GM12872 (cell line): ENCODE data around the gene CDCA7L.

Source experiments
- TF ChIP-seq, protein P1 (sequence below): IDR thresholded peaks from 3 replicates; pipeline ENCODE4 v1.5.1; 2011; ENCODE audit warnings: low read depth, mild to moderate bottlenecking, low read length, moderate library complexity; ENCODE audit not compliant: insufficient read depth

CDCA7L gene

DNA sequence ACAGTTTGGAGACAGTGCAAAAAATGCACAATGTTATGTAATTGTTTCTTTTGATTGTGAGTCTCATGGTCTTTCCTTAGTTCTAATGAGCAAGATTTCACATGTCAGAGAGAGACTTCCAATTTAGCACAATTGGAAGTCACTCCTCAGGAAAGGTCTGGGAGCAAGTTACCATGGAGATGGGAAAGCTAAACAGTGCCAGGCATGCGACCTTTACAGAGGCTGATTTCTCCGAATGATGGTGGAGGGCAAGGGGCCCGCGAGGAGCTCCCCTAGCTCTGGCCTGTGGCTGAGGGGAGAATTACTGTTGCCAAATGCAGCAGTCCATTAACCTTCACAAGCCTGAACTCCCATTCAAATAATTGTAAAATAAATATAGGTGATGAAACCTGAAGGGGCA, 59.3 kb downstream of the CDCA7L start:
- TF ChIP-seq, protein P1, sequence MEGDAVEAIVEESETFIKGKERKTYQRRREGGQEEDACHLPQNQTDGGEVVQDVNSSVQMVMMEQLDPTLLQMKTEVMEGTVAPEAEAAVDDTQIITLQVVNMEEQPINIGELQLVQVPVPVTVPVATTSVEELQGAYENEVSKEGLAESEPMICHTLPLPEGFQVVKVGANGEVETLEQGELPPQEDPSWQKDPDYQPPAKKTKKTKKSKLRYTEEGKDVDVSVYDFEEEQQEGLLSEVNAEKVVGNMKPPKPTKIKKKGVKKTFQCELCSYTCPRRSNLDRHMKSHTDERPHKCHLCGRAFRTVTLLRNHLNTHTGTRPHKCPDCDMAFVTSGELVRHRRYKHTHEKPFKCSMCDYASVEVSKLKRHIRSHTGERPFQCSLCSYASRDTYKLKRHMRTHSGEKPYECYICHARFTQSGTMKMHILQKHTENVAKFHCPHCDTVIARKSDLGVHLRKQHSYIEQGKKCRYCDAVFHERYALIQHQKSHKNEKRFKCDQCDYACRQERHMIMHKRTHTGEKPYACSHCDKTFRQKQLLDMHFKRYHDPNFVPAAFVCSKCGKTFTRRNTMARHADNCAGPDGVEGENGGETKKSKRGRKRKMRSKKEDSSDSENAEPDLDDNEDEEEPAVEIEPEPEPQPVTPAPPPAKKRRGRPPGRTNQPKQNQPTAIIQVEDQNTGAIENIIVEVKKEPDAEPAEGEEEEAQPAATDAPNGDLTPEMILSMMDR = no peak

DNA sequence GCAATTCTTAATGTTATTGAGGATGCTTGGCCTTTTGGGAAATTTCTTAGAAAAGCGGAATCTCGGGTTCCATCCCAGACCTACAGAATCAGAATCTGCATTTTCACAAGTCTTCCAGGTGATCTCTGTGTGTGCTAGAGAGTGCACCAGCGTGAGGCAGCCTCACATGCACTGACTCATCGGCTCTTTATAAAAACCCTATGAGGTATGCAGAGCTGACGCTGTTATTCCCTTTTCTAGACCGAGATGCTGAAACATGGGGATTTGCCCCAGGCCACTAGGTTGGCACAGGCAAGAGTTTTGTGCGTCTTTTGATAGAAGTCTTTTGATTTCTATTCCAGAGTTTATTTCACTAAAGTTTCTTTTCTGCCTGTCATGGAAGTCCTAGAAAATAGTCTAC, 61.2 kb downstream of the CDCA7L start:
- TF ChIP-seq, protein P1 = no peak

DNA sequence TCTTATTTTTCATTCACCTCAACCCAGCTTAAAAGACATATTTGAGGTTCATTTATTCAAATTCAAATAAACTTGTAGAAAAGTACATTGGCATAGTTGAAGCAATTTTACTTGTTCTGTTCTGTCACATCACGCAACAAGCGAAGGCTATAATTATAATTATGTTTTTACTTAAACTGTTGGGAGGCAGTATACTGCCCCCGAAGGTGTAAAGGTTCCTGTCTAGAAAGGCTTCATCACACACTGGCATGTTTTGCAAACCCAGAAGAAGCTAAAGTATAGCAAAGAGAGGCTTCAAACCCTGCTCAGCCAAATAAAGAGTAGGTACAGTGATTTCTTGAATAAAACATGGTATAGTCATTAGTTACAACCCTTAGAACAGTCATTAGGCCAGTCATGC, 62.6 kb downstream of the CDCA7L start:
- TF ChIP-seq, protein P1 = no peak

DNA sequence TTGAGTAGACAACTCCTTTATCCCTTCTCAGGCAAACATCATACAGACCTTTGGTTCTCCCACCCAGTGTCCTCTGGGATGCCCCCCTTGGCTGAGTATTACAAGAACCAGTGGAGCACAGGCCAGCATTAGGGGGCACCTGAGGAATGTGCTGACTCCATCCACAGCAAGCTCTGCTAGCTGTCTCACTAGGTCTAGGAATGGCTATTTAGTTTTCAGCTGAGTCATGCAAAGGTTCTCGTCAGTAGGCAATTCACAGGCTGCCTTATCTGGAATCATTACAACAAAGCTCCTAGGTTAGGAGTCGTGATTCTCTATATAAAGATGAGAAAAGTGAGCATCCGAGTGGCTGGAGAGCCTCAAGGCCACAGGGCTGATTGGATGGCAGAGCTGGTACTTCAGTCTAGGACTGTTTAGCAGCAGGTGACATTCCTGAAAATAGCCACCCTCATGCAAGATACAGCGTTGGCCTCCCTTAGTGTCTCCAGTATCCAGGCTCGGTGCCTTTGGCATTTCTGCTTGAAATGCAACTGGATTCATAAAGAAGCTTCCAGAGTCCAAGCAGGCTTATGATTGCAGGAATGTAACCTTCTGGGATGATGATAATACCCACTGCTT, 75.8 kb downstream of the CDCA7L start:
- TF ChIP-seq, protein P1 = no peak

DNA sequence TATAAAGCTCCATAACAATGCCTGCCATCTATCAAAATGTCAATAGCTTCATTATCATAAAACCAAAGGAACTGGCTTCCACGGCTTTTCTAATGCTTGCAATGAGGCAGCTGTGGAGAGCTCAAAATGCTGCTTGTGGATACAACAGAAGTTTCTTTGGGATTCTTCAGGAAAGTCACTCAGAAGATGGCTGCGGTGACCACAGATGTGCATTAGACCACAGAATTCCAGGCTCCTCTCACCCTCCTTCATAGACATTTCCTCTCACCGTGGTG, 77.2 kb downstream of the CDCA7L start:
- TF ChIP-seq, protein P1 = no peak

DNA sequence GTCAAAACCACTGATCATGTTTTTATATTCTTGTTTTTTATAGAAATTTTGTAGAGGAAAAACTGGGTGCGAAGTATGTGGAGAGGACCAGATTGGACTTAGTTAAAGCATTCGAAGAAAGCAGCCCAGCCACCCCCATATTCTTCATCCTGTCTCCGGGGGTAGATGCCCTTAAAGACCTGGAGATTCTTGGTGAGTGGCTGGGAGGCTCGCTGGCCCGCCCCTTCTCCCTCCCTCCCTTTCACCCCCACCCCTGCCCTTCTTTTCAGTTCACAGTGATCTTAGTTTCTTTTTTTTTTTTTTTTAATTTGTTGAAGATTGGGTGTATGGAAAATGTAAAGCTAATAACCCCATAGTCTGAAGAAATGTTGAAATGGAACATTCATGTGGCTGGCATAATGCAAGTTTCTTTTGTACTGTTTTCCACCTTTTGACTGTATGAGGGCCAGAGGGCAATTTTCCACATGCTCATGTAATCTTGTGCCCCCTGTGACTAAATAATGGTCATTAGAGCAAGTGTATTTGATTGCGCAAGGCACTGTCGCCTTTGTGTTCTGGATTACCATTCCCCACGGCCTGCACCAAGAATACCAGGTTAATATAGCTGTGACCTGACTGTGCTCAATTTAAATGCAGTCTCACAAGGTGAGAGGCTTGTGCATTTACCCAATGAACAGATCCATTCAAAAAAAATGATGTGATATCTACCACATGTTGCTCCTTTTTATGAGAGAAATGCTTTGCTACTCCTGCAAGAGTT, 77.7 kb downstream of the CDCA7L start:
- TF ChIP-seq, protein P1 = no peak

DNA sequence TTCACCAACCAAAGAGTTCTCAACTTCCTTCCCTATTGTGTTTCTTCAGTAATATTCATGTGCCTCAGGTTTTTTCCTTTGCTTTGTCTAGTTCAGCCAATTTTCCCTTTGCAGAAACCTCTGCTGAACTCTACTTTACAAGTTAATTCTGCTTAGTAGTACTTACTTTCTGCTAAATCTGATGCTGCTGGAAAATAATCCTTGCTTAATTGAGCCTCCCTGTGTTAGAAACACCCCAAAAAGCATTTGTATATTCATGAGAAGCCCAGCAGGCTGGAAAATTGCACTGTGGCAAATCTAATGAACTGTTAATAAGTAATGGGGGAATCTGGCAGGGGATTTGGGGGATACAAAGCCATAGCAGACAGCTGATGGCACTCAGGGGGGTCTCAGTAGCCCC, 78.5 kb downstream of the CDCA7L start:
- TF ChIP-seq, protein P1 = no peak
